ENCODE results near the gene RANBP3L. TPM values are rescaled to one million over a fixed set of nuclear protein-coding genes. Genes with fewer than 3 reads are reported as not detected.
"Not testable (repeated sequence)": the region's sequence is repeated elsewhere in the genome, so short reads cannot be mapped to it uniquely, and the experiment has no call there.

The RANBP3L gene
- total RNA-seq, 2 donors from 2014 or later: 17.7 to 21.2 TPM

DNA sequence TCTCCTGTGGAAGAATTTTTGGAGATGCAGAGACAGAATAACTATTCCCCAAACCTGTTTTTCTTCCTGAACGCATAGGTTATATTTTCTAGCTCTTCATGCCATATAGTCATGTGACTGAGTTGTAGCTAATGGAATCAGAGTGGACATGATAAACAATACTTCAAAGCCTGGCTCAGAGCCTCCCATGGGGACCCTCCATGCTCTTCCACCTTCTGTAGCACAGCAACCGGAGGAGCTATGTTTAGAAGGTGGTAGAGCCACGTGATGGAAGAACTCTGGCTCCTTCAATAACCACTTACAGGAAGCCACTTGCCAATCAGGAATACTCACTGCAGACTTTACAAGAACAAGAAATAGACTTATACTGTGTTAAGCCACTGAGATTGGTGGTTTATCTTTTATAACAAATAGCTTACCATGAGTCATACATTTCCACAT lies 99.2 kb downstream of the RANBP3L start:
- intact Hi-C loops (cut with DNase I): no loop called here
- Histone ChIP-seq H3K27me3 (replicated peaks; ENCODE audit: insufficient read depth) (no peaks in the 10 kb centered on the region), H3K4me3 (no peak overlapping the region), H3K27ac (no peak overlapping the region), H3K4me1 (replicated peaks) (no peaks in the 10 kb centered on the region), H3K36me3 (no peaks in the 10 kb centered on the region), H3K9me3 (no peaks in the 10 kb centered on the region)
- no peak for DNase-seq (ENCODE audit: low spot score)
- 53% methylated on average over 3 of the region's 3 CpGs for WGBS
- TF ChIP-seq, protein P1, sequence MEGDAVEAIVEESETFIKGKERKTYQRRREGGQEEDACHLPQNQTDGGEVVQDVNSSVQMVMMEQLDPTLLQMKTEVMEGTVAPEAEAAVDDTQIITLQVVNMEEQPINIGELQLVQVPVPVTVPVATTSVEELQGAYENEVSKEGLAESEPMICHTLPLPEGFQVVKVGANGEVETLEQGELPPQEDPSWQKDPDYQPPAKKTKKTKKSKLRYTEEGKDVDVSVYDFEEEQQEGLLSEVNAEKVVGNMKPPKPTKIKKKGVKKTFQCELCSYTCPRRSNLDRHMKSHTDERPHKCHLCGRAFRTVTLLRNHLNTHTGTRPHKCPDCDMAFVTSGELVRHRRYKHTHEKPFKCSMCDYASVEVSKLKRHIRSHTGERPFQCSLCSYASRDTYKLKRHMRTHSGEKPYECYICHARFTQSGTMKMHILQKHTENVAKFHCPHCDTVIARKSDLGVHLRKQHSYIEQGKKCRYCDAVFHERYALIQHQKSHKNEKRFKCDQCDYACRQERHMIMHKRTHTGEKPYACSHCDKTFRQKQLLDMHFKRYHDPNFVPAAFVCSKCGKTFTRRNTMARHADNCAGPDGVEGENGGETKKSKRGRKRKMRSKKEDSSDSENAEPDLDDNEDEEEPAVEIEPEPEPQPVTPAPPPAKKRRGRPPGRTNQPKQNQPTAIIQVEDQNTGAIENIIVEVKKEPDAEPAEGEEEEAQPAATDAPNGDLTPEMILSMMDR (IDR thresholded peaks at IDR 0.05): no peak

- no peaks in the 10 kb centered on the region for H3K9me3 ChIP-seq
- DNase-seq (ENCODE audit: low spot score): no peak
- no peaks in the 10 kb centered on the region for H3K4me1 ChIP-seq (replicated peaks)
- intact Hi-C loops (cut with DNase I): no loop called here
- H3K4me3 ChIP-seq: no peak overlapping the region
- no peaks in the 10 kb centered on the region for H3K27me3 ChIP-seq (replicated peaks; ENCODE audit: insufficient read depth)
- no peak overlapping the region for H3K27ac ChIP-seq
- TF ChIP-seq POLR2A (IDR thresholded peaks at IDR 0.05): no peak
- TF ChIP-seq, protein P1 (IDR thresholded peaks at IDR 0.05): no peak
- no peak for TF ChIP-seq POLR2AphosphoS5 (IDR thresholded peaks at IDR 0.05)
- no peaks in the 10 kb centered on the region for H3K36me3 ChIP-seq
- 82% methylated on average over 4 of the region's 4 CpGs for whole genome bisulfite sequencing
These were observed 101.2 kb downstream of the RANBP3L start for GRCh38 chr5:36200513-36200912.

GRCh38 chr5:36199620-36200019 lies 102.1 kb downstream of the RANBP3L start:
- 90% methylated on average over 2 of the region's 2 CpGs for WGBS
- Histone ChIP-seq H3K27ac (no peak overlapping the region), H3K4me3 (no peak overlapping the region), H3K27me3 (replicated peaks; ENCODE audit: insufficient read depth) (no peaks in the 10 kb centered on the region), H3K36me3 (no peaks in the 10 kb centered on the region), H3K9me3 (no peaks in the 10 kb centered on the region), H3K4me1 (replicated peaks) (no peaks in the 10 kb centered on the region)
- intact Hi-C loops (cut with DNase I): no loop called here
- no peak for DNase-seq (ENCODE audit: low spot score)
- no peak for TF ChIP-seq POLR2A (IDR thresholded peaks at IDR 0.05)
- TF ChIP-seq POLR2AphosphoS5 (IDR thresholded peaks at IDR 0.05): no peak
- TF ChIP-seq, protein P1 (IDR thresholded peaks at IDR 0.05): no peak

GRCh38 chr5:36198783-36199182 lies 102.9 kb downstream of the RANBP3L start:
- H3K4me1 ChIP-seq (replicated peaks); H3K9me3 ChIP-seq; H3K4me3 ChIP-seq; DNase-seq (ENCODE audit: low spot score); H3K27me3 ChIP-seq (replicated peaks; ENCODE audit: insufficient read depth); H3K27ac ChIP-seq; intact Hi-C loops (cut with DNase I); H3K36me3 ChIP-seq: not testable (repeated sequence)
- 73% methylated on average over 3 of the region's 3 CpGs for WGBS

Other genes with a start within 250 kb of the RANBP3L start
- 1 to 10 TPM in 1 of 2 donors, under 1 TPM in 1; 0.55 to 4.0 TPM for gene UGT3A2, start 235.0 kb downstream of the RANBP3L start, total RNA-seq
- 10 to 100 TPM in 1 of 2 donors, 1 to 10 TPM in 1; 7.4 to 15.7 TPM for gene LMBRD2, start 150.0 kb downstream of the RANBP3L start, total RNA-seq
- 1 to 10 TPM; 7.8 to 9.3 TPM for gene SKP2, start 149.8 kb downstream of the RANBP3L start, total RNA-seq
- gene NADK2, start 60.0 kb downstream of the RANBP3L start, total RNA-seq: 10 to 100 TPM; 21.6 to 37.9 TPM

Data from prostate gland (tissue), 2 donors.